Measurements from ENCODE around the gene FGFRL1. TPM values are rescaled to one million over a fixed set of nuclear protein-coding genes. Genes with fewer than 3 reads are reported as not detected.

Gene FGFRL1
- total RNA-seq, 1 donor from 2014 or later, result 5.2 TPM

DNA sequence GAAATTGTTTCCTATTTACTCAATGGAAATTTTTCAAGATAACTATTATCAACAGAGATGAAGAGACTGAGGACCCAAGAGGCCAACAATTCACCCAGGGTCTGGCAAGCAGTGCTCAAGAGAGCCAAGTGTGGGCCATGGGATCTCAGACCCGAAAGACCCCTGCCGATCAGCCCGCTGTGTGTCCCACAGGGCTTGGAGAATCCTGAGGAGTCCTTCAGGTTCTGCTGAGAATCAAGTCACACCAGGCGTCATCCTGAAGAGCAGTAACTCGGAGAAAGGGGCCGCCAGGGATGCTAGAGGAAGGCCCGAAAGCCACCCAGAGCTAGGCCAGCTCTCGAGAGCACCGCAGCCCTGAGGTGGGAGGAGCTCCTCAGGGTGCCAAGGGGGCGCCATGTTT is 48.7 kb downstream of the FGFRL1 start:
- H3K9me3 Mint-ChIP-seq (ENCODE audit: unreplicated experiment), result no peaks in the 10 kb centered on the region
- H3K4me3 Mint-ChIP-seq (ENCODE audit: unreplicated experiment), result no peak overlapping the region
- no peaks in the 10 kb centered on the region for H3K36me3 Mint-ChIP-seq (ENCODE audit: low read depth, unreplicated experiment)
- H3K4me1 Mint-ChIP-seq (ENCODE audit: unreplicated experiment), result no peaks in the 10 kb centered on the region
- no peak overlapping the region for H3K27ac Mint-ChIP-seq (ENCODE audit: unreplicated experiment)
- peaks cover 3% of the 10 kb centered on the region for H3K27me3 Mint-ChIP-seq (ENCODE audit: unreplicated experiment)
- TF ChIP-seq, protein P1, sequence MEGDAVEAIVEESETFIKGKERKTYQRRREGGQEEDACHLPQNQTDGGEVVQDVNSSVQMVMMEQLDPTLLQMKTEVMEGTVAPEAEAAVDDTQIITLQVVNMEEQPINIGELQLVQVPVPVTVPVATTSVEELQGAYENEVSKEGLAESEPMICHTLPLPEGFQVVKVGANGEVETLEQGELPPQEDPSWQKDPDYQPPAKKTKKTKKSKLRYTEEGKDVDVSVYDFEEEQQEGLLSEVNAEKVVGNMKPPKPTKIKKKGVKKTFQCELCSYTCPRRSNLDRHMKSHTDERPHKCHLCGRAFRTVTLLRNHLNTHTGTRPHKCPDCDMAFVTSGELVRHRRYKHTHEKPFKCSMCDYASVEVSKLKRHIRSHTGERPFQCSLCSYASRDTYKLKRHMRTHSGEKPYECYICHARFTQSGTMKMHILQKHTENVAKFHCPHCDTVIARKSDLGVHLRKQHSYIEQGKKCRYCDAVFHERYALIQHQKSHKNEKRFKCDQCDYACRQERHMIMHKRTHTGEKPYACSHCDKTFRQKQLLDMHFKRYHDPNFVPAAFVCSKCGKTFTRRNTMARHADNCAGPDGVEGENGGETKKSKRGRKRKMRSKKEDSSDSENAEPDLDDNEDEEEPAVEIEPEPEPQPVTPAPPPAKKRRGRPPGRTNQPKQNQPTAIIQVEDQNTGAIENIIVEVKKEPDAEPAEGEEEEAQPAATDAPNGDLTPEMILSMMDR (IDR thresholded peaks at IDR 0.05; ENCODE audit: unreplicated experiment), result no peak
- no peak for DNase-seq (ENCODE audit: low spot score)

DNA sequence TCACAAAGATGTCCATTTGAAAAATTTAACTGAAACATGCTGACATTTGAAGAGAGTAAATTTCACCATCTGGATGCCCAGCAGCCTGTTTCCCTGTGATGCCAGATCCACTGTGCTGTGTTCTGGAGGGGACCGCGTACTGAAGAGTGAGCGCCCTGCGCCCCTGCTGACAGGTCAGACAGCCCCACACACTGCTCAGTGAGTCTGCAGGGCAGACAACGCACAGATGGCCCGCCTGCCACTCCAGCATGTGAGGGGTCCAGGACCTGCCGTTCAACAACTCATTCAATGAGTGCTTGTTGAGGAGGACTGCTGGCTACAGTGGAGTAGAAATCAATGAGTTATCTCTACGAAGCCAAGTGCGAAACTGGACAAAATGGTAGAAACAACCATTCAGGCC is 49.2 kb downstream of the FGFRL1 start:
- Mint-ChIP-seq H3K27me3 (ENCODE audit: unreplicated experiment) (peaks cover 3% of the 10 kb centered on the region), H3K36me3 (ENCODE audit: low read depth, unreplicated experiment) (no peaks in the 10 kb centered on the region), H3K27ac (ENCODE audit: unreplicated experiment) (no peak overlapping the region), H3K4me3 (ENCODE audit: unreplicated experiment) (no peak overlapping the region), H3K9me3 (ENCODE audit: unreplicated experiment) (no peaks in the 10 kb centered on the region), H3K4me1 (ENCODE audit: unreplicated experiment) (no peaks in the 10 kb centered on the region)
- no peak for DNase-seq (ENCODE audit: low spot score)
- TF ChIP-seq, protein P1 (IDR thresholded peaks at IDR 0.05; ENCODE audit: unreplicated experiment), result no peak

GRCh38 chr4:1061056-1061700 is 49.8 kb downstream of the FGFRL1 start:
- H3K4me1 Mint-ChIP-seq (ENCODE audit: unreplicated experiment), result no peaks in the 10 kb centered on the region
- peaks cover under 1% of the 10 kb centered on the region for H3K27me3 Mint-ChIP-seq (ENCODE audit: unreplicated experiment)
- no peak for DNase-seq (ENCODE audit: low spot score)
- no peaks in the 10 kb centered on the region for H3K36me3 Mint-ChIP-seq (ENCODE audit: low read depth, unreplicated experiment)
- H3K4me3 Mint-ChIP-seq (ENCODE audit: unreplicated experiment), result no peak overlapping the region
- TF ChIP-seq, protein P1 (IDR thresholded peaks at IDR 0.05; ENCODE audit: unreplicated experiment), result no peak
- no peak overlapping the region for H3K27ac Mint-ChIP-seq (ENCODE audit: unreplicated experiment)
- no peaks in the 10 kb centered on the region for H3K9me3 Mint-ChIP-seq (ENCODE audit: unreplicated experiment)

- DNase-seq (ENCODE audit: low spot score), result no peak
- H3K27ac Mint-ChIP-seq (ENCODE audit: unreplicated experiment), result no peak overlapping the region
- H3K36me3 Mint-ChIP-seq (ENCODE audit: low read depth, unreplicated experiment), result no peaks in the 10 kb centered on the region
- TF ChIP-seq, protein P1 (IDR thresholded peaks at IDR 0.05; ENCODE audit: unreplicated experiment), result no peak
- H3K4me1 Mint-ChIP-seq (ENCODE audit: unreplicated experiment), result no peaks in the 10 kb centered on the region
- H3K9me3 Mint-ChIP-seq (ENCODE audit: unreplicated experiment), result no peaks in the 10 kb centered on the region
- no peak overlapping the region for H3K4me3 Mint-ChIP-seq (ENCODE audit: unreplicated experiment)
- no peaks in the 10 kb centered on the region for H3K27me3 Mint-ChIP-seq (ENCODE audit: unreplicated experiment)
Observed at GRCh38 chr4:1061760-1062159, 50.3 kb downstream of the FGFRL1 start.

GRCh38 chr4:1062419-1062818 is 51.0 kb downstream of the FGFRL1 start:
- Mint-ChIP-seq H3K4me1 (ENCODE audit: unreplicated experiment) (no peaks in the 10 kb centered on the region), H3K27me3 (ENCODE audit: unreplicated experiment) (no peaks in the 10 kb centered on the region), H3K36me3 (ENCODE audit: low read depth, unreplicated experiment) (no peaks in the 10 kb centered on the region), H3K4me3 (ENCODE audit: unreplicated experiment) (no peak overlapping the region), H3K9me3 (ENCODE audit: unreplicated experiment) (no peaks in the 10 kb centered on the region), H3K27ac (ENCODE audit: unreplicated experiment) (no peak overlapping the region)
- TF ChIP-seq, protein P1 (IDR thresholded peaks at IDR 0.05; ENCODE audit: unreplicated experiment), result no peak
- DNase-seq (ENCODE audit: low spot score), result no peak

Measured in endothelial cell (in vitro differentiated cells).